ENCODE data around the gene SYT8. TPM values are rescaled to one million over a fixed set of nuclear protein-coding genes. Genes with fewer than 3 reads are reported as not detected.
"Not testable (repeated sequence)": the region's sequence is repeated elsewhere in the genome, so short reads cannot be mapped to it uniquely, and the experiment has no call there.

The SYT8 gene
- total RNA-seq, 1 experiment from 2014 or later, result not detected

DNA sequence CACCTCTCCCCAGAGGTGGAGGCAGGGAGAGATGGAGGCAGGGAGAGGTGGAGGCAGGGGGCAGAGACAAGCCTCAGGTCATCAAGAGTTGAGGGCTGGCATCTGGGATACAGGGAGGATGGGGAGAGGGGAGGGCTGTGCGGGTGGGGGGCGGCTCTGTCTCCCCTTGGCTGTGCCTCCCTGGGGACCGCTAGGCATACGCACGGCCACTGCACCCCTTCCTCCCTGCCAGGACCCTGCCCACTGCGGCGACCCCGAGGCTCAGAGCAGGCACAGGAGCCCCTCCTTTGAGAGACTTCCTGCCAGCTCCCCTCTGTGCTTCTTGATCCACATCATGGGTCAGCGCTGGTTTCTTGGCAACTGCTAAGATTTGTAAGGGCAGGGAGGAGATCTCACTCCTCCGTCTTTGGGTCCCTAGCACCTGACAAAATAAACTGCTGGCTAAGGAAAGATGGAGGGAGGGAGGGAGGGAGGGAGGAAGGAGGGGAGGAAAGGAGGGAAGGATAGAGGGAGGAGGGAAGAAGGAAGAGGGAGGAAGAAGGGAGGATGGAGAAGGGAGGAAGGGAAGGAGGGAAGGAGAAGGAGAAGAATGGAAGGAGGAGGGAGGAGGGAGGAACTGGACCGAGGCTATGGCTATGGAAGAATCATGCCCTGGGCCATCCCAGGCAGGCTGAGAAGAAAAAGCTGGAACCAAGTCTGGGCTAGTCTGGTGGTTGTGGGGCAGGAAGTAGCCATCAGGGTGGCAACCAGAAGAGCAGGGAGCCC lies 38.4 kb downstream of the SYT8 start:
- DNase-seq (ENCODE audit: low spot score), result no peak

DNA sequence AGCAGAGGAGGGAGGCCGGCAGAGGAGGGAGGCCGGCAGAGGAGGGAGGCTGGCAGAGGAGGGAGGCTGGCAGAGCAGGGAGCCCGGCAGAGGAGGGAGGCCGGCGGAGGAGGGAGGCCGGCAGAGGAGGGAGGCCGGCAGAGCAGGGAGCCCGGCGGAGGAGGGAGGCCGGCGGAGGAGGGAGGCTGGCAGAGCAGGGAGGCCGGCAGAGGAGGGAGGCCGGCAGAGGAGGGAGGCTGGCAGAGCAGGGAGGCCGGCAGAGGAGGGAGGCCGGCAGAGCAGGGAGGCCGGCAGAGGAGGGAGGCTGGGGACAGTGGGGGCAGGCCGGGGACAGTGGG lies 39.0 kb downstream of the SYT8 start:
- not testable (repeated sequence) for DNase-seq (ENCODE audit: low spot score)

DNA sequence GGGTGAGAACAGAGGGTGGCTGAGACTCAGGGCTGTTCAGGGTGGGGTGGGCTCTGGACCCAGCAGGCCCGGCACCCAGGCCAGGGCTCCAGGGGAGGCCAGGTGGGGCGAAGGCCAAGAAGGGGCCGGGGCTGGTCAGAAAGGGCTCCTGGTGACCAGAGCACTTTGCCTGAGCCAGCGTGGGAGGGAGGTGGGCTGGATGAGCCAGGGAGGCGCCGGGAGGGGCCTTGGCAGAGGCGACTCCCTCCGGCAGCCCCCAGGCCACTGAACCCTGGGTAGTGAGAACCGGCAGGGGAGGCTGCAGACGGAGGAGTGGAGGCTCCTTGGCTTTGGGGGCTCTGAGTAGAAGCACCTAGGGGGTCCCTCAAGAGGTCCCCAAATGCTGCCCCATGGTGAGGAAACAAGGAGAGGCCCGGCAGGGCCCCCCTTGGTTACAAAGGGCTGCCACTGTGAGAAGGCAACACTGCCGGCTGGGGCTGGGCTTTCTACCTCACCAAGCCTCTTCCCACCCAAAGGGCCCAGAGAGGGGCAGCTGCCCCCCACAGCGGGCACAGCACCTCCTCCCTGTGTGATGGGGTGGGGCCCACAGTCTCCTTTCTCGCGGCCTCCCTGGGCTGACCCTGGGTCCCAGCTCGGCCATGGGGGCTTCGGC lies 39.8 kb downstream of the SYT8 start:
- not testable (repeated sequence) for DNase-seq (ENCODE audit: low spot score)

DNA sequence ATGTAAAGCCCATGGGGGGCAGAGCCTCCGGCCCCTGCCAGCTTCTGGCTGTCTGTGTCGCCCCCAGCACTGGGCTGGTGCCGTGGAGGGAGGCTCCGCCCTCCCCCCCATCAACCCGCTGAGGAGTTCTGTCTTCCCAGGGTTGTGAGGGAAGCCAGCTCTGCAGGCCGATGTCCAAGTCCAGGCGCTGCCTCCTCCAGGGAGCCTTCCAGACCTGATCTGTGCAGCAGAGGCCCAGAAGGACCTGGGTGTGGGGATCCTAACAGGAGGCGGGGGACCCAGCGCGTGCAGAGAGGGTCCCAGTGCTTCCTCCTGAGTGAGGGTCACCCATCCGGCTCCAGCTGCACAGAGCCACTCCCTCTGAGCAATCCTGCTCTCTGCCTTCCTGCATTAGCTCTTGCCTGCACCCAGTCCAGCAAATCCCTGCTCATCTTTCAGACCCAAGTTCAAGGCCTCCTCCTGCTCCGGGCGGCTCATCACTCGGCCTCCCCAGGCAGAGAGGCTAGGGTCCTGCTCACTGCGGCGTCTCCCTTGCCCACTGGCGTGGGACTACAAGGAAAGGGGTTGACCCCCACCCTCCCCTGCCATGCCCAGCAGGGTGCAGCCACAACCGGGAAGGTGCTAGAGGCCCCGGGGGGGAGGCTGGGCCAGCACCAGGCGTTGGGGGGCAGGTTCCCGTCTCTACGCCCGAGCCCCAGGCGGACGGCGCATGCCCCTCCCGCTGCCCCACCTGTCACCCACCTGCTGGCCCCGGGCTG lies 40.5 kb downstream of the SYT8 start:
- DNase-seq (ENCODE audit: low spot score), result no peak

DNA sequence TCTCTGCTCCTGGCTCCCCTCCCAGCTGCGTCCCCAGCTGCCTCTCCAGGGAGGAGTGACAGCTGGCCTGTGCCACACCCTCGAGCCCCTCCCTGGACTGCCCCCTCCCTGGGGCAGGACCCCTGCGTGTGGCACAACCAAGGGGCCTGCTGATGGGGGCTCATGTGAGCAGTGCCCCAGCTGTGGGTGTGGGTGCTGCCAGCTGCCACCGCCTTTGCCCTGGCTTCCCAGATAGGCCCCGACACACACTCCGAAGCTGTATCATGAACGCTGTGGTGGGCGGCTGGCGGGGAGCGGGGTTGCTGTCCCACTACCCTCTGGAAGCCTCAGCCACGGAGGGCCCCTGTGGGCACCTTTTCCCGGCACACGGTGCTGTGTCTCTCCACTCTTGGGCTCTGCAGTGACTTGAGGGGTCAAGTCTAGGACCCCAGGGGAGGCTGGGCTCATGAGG lies 41.1 kb downstream of the SYT8 start:
- DNase-seq (ENCODE audit: low spot score), result not testable (repeated sequence)

DNA sequence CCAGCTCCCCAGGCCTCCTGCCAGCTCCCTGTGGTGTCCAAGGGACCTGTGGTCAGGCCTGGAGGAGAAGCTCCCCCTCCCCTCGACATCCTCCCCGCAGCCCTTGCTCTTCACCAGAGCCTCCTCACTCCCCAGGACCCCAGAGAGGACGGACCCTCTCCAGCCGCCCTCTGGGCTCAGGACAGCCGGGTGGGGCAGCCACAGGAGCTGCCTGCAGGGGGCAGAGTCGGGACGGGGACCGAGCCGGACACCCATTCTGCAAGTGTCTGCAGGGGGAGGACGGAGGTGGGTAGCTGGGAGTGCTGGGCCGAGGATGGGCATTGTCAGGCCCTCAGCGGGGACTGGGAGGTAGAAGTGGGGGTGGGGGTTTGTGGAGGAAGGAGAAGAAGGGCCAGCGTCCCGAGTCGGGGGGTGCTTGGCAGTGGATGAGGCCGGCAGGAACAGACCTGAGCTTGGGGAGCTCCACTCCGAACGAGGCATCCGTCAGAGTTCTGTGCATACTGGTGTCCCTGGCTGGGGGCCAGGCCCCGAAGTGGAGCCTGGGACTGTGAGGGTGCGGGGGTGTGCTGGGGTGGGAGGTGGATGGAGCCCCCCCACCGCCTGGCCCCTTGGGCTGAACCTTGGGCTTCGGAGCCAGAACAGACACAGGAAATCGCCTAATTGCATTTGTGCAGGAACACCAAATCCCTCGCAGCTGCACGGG lies 41.7 kb downstream of the SYT8 start:
- DNase-seq (ENCODE audit: low spot score), result no peak

DNA sequence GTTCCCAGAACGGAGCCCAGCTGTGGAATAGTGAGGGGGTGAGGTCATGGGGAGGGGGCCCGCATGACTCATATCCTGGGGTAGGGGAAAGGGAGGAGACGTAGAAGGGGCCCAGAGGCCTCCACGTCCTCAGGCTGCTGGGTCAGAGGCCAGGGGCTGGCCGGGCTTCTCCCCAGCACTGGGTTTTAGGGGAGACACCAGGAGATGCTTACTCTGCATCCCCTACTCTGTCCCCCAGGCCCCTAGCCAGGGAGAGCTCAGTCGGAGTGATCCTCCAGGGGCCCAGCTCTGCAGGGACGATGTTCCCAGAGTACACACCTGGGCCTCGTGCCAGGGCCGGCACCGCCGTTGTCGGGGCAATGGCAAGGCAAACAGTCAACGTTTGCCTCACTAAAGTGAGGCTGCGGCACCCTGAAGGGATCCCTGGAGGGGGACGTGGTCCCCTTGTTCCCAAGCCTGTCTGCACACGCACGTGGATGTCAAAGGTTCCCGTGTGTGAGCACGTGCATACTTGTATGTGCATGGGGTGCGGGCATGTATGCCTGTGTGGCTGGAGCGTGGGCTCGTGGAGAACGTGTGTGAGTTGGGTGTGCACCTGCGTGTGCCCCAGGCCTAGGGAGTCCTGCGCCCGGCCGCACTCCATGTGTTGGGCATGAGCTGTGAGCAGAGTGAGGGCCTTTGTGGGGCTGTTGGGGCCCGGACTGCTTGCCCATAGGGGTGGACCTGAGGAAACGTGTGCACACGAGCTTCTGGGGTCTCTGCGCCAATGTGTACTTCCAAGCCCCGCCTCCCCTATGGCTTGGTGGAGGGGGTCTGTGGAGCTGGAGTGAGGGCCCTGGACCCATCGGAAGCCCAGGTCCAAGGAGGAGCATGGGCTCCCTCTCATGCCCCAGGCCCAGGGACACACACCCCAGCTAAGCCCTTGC lies 42.7 kb downstream of the SYT8 start:
- DNase-seq (ENCODE audit: low spot score), result no peak

DNA sequence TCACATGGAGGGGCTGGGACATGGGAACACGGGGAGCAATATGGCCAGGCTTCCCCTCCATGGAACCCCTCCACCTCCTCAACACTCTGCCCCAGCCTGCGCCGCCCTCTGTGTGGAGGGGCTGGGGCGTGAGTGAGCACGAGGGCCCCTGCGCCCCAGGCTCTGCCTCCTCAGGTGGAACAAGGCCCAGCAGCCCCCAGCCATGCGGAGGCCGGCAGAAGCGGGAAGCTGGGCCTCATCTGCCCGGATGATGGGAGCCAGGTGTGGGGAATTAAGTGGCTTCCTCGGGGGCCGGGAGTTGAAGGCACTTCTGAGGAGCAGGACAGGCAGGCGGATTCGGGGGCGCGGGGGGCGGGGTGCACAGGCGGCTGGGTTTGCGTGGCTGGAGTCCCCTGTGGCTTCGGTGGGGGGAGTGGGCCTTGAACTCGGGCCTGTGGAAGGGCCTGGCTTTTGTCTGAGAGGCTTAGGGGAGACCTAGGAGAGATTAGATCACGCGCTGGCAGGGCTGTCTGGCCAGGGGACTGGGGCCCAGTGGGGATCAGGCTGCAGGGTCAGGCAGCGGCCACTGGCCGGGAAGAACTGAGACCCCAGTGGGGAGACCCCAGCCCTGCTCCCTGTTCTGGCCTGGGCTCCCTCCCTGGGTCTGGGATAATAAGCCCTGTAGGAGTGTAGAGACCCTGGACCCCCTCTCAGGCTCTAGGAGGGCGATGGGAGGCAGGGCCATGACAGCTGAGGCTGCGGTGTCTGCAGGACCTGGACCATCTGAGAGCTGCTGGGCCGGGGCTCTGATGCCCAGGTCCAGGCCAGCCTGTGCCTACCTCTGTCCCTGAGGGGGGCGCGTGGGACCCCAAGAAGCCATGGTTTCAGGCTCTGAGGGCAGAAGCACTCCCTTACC lies 43.6 kb downstream of the SYT8 start:
- DNase-seq (ENCODE audit: low spot score), result no peak

DNA sequence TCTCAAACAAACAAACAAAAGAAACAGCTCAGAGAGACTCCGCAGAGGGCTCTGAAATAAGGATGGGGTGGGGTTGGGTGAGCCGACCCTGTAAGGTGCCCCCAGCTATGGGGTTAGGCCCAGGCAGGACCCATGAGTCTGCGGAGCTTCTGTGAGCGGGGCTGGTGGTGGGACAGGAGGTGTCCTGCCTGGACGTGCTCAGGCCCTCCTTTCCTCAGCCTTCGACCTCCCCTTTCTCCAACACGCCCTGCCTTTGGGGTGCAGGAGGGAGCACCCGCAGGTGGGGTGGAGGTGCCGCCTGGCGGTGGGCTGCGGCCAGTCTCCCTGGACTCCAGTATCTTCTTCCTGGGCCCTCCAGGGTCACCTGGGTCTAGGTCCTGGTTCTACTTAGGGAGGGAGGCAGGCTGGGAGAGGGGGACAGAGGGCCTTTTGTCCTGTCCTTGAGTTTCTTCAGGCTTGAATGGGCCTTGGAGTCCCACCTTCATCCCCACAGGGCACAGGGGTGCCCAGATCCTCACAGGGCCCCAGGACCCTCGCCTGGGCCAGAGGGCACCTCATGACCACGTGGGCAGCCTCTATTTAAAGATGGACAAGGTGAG lies 44.7 kb downstream of the SYT8 start:
- no peak for DNase-seq (ENCODE audit: low spot score)

DNA sequence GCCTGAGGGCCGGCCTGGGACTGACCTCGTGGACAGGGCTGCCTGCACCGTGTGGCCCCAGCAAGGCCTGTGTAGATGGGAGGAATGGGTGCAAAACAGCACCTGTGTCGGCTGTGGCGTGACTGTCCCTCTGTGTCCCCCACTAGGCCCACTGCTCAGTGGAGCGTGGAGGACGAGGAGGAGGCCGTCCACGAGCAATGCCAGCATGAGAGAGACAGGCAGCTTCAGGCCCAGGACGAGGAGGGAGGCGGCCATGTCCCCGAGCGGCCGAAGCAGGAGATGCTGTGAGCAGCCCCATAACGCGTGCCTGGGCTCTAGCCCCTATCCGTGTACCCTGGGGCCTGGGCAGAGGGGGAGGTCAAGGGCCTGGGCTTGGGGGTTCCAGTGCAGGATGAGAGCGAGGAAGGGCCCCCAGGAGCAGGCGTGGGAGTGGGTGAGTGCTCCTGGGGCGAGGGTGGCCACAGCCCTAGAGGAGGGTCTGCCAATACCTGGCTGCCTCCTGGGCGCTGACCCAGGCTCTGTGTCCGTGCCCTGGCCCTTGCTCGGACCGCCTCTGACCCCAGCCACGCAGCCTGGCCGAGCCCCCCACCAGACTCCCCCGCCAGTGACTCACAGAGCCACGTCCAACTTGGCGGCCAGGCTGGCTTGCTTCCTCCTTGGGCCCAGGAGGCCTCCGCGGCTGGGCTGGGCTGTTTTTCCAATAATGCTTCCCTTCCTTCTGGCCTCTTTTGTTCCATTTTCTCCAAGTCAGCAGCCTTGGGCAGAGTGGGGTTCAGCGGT lies 45.3 kb downstream of the SYT8 start:
- DNase-seq (ENCODE audit: low spot score), result no peak

DNA sequence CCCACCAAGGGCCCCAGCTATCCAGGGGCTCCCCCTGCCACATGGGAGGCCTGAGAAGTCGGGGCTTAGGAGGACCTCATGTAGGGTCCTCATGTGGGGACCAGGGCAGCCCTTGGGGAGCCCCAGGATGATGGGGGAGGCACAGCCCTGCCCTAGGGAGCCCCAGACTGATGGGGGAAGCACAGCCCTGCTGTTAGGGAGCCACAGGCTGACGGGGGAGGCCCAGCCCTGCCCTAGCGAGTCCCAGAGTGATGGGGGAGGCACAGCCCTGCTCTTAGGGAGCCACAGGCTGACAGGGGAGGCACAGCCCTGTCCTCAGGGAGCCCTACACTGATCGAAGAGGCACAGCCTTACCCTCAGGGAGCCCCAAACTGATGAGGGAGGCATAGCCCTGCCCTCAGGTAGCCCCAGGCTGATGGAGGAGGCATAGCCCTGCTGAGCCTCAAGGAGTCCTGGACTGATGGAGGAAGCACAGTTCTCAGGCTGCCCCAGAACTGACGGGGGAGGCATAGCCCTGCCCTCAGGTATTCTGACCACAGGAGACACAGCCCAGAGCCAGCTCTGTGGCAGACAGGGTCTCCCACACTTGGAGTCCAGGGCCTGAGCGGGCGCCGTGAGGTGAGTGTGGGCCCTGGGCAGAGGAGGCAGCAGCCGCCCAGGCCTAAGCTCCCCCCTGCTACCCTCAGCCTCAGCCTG lies 46.1 kb downstream of the SYT8 start:
- no peak for DNase-seq (ENCODE audit: low spot score)

DNA sequence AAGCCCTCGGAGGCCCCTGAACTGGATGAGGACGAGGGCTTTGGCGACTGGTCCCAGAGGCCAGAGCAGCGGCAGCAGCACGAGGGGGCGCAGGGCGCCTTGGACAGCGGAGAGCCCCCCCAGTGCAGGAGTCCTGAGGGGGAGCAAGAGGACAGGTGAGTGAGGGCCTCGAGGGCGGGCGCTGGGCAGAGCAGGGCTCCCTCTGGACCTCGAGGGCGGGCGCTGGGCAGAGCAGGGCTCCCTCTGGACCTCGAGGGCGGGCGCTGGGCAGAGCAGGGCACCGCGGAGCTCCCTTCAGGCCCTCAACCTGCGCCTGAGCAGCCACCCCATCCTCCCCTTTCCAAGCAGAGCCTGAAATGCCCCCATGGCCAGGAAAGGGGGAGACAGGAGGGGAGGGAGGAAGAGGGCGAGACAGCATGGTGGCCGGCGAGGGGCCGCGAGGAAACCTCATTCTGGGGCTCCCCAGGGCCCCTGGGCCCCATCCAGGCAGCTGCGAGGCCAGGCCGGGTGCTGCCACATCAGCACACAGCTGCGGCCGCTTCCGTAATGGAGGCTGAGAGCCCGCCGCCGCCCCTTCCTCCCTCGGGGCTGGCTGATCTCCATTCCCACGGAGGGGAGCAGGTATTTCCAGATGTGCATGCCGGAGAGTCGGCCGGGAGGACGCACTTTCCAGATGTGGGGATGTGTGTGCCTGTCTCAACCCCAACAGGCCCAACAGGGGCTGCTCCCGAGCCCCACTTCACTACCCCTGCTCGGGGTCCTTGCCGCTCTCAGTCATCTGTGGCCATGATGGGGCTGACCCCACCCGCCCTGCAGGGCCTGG lies 46.9 kb downstream of the SYT8 start:
- no peak for DNase-seq (ENCODE audit: low spot score)

DNA sequence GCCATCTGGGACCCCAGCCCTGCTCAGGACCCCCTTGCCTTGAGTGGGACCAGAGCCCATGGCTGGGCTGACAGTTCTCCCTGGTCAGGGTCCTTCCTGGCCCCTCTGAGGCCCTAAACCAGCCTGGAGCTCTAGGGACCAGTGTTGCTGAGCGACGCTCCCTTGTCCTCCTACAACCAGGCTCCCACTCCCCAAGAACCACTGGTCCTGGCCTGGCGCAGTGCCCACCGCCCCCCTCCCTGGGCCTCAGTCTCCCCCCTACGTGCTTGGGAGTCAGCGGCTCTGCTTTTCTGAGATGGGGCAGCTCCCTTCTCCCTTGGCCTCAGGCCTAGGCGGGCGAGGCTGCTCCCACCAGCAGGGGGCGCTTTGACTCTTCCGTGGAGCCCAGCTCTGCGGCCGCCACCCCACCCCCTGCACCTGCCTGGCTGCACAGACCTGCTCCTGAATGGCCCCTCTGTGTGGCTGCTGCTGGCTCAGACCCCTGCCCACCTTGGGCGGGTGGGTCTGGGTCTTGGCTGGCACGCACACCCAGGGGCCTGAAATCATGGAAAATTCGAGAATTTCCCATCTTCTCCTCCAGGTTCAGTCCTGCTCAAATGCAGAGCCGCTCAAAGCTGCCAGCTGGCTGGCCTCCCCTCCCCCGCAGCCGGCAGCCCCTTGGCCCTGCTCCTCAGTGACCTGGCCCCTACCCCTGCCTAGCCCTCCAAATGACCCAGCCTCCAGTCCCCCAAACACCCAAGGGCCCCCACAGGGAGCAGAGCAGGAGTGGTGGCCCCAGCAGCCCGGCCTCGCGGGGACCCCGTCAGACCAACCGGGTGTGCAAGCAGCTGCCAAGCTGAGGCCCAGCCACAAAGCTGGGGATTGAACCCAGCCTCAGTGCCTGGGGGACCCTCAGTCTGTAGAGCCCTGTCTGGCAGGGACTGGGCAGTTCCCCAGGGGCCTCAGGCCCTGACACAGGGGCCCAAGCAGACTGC lies 47.8 kb downstream of the SYT8 start:
- peak; percentile 59 for DNase-seq (ENCODE audit: low spot score)

DNA sequence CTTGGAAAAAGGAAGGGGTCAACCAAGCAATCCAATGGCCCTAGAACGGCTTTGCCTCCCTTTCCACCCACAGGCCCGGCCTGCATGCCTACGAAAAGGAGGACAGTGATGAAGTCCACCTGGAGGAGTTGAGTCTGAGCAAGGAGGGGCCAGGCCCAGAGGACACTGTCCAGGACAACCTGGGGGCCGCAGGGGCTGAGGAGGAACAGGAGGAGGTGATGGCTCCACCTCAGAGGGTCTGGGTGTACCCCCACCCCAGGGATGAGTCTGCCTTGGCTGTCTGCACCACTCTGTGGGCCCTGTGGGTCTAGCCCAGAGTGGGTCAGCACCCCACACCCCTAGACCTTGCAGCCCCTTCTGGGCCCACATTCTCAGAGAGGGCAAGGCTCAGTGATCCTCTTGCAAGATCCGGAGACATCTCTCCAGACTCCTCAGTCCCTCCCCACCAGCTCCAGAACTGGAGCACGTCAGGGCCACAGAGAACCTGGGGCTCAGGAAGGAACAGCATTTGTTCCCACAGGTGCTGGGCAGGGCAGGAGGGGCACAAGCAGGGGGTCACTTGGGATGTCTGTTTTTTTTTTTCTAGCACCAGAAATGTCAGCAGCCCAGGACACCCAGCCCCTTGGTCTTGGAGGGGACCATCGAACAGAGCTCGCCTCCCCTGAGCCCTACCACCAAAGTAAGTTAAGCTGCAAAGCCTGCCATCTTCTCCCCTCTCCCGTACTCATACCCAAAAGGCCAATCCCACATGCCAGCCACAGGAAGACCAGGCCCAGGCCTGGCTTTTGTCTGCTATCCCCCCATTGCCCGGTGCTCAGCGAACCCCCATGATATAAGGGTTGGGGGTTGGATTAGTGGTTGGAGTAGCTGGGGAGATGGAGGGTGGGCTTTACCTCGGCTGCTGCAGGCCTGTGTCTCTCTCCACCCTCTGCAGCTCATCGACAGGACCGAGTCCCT lies 48.8 kb downstream of the SYT8 start:
- no peak for DNase-seq (ENCODE audit: low spot score)

DNA sequence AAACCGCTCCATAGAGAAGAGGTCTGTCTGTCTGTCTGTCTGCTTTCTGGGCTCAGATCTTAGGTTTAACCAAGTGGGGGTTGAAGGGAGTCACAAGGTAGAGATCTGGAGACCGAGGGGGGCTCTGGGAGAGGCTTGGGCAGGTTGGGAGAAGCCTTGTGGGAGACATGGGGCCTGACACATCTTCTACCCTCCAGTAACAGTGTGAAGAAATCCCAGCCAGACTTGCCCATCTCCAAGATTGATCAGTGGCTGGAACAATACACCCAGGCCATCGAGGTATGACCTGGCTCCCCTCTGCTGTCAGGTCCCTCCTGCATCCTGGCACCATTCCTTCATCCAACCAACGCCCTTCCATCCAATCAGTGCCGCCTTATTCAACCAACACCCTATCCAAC lies 49.5 kb downstream of the SYT8 start:
- DNase-seq (ENCODE audit: low spot score), result no peak
